HG03354 (cell line): ENCODE data around the gene RAB11B.
"Not testable (repeated sequence)": the region's sequence is repeated elsewhere in the genome, so short reads cannot be mapped to it uniquely, and the experiment has no call there.

ENCODE experiments used
- ATAC-seq: cut with Tn5 transposase; IDR thresholded peaks from one replicate; pipeline ENCODE4 v1.9.1; 2021; ENCODE audit warnings: mild to moderate bottlenecking; ENCODE audit not compliant: unreplicated experiment, poor library complexity, severe bottlenecking

RAB11B gene

DNA sequence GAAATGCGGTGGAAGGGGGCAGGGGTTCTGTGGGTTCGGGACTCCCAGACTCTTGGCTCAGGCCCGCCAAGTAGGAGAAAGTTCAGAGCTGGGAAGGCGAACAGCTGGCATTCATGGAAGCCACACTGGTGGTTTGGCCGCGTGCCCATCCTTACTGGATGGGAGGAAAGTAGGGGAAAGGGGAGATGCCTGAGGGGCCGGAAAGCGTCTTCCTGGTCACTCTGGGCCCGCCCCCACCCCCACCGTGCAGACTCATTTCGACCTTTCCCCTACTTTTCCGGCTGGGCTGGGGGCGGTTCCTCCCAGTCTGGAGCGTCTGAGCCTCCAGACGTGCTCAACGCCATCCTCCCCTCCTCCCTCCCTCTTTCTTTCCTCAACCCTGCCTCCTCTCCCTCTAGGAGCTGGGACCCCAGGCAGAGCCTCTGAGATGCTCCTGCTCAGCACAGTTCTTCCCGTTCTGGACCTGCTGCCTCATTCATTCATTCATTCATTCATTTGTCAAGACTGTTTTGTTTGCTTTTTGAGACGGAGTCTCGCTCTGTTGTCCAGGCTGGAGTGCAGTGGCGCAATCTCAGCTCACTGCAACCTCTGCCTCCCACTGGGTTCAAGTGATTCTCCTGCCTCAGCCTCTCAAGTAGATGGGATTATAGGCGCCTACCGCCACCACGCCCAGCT, 22.7 kb upstream of the RAB11B start:
- no peak for ATAC-seq

DNA sequence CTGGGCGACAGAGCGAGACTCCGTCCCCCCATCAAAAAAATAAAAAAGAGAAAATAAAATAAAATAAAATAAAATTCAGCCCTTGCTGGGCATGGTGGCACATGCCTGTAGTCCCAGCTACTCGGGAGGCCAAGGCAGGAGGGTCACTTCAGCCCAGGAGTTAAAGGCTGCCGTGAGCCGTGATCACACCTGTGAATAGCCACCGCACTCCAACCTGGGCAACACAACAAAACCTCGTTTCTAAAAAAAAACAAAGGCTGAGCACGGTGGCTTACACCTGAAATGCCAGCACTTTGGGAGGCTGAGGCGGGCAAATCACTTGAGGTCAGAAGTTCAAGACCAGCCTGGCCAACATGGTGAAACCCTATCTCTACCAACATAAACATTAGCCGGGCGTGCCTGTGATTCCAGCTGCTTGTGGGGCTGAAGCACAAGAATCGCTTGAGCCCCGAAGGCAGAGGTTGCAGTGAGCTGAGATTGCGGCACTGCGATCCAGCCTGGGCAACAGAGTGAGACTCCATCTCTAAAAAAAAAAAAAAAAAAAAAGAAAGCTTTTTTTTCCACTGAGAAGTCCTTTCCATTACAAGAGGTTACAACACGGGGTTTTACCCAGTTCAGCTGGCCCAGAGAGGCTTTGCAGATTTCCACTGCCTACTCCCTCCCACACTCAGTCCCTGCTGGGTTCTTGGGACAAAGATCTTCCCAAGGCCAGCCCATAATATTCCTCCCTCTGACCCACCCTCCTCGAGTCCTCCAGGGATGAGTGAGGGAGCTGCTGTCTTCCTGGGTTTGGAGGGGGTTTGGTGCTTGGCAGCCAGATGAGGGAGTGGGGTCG, 19.8 kb upstream of the RAB11B start:
- no peak for ATAC-seq

DNA sequence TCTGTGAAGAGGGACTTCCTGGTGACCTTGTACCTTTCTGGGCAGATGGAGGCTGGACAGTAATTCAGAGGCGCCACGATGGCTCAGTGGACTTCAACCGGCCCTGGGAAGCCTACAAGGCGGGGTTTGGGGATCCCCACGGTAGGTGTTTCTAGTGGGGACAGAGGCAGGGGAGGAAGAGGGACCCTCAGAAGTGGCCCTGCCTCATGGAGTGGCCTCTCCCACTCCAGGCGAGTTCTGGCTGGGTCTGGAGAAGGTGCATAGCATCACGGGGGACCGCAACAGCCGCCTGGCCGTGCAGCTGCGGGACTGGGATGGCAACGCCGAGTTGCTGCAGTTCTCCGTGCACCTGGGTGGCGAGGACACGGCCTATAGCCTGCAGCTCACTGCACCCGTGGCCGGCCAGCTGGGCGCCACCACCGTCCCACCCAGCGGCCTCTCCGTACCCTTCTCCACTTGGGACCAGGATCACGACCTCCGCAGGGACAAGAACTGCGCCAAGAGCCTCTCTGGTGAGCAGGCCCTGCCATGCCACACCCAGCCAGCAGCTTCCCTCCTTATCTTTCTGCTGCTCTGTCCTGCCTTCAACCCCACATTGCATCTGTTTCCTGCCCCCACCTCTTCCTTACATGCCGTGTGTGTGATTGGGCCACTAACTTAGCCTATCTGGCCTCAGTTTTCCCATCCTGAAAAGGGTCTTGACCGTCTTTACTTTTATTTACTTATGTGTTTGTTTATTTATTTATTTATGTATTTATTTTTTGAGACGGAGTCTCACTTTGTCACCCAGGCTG, 19.0 kb upstream of the RAB11B start:
- no peak for ATAC-seq

DNA sequence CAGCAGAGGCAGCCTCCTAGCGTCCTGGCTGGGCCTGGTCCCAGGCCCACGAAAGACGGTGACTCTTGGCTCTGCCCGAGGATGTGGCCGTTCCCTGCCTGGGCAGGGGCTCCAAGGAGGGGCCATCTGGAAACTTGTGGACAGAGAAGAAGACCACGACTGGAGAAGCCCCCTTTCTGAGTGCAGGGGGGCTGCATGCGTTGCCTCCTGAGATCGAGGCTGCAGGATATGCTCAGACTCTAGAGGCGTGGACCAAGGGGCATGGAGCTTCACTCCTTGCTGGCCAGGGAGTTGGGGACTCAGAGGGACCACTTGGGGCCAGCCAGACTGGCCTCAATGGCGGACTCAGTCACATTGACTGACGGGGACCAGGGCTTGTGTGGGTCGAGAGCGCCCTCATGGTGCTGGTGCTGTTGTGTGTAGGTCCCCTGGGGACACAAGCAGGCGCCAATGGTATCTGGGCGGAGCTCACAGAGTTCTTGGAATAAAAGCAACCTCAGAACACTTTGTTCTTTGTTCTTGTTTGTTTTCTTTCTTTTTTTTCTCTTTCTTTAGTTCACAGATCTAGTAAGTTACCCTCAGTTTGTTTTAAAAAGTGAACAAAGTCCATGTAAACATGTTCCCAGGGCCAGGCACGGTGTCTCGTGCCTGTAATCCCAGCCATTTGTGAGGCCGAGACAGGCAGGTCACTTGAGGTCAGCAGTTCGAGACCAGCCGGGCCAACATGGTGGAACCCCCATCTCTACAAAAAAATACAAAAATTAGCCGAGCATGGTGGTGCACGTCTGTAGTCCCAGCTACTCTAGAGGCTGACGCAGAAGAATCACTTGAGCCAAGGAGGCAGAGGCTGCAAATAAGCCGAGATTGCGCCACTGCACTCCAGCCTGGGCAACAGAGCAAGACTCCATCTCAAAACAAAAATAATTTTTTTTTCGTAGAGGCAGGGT, 16.0 kb upstream of the RAB11B start:
- no peak for ATAC-seq

DNA sequence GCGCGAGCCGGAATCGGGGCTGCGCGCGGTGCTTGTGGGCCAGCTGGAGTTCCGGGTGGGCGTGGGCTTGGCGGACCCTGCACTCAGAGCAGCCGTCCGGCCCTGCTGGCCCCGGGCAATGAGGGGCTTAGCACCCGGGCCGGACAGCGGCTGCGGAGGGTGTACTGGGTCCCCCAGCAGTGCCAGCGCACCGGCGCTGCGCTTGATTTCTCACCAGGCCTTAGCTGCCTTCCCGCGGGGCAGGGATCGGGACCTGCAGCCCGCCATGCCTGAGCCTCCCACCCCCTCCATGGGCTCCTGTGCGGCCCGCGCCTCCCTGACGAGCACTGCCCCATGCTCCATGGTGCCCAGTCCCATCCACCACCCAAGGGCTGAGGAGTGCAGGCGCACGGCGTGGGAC, 14.4 kb upstream of the RAB11B start:
- not testable (repeated sequence) for ATAC-seq

DNA sequence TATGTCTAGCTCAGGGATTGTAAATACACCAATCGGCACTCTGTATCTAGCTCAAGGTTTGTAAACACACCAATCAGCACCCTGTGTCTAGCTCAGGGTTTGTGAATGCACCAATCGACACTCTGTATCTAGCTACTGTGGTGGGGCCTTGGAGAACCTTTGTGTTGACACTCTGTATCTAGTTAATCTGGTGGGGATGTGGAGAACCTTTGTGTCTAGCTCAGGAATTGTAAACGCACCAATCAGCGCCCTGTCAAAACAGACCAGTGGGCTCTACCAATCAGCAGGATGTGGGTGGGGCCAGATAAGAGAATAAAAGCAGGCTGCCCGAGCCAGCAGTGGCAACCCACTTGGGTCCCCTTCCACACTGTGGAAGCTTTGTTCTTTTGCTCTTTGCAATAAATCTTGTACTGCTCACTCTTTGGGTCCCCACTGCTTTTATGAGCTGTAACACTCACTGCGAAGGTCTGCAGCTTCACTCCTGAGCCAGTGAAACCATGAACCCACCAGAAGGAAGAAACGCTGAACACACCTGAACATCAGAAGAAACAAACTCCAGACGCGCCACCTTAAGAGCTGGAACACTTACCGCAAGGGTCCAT, 13.7 kb upstream of the RAB11B start:
- not testable (repeated sequence) for ATAC-seq

DNA sequence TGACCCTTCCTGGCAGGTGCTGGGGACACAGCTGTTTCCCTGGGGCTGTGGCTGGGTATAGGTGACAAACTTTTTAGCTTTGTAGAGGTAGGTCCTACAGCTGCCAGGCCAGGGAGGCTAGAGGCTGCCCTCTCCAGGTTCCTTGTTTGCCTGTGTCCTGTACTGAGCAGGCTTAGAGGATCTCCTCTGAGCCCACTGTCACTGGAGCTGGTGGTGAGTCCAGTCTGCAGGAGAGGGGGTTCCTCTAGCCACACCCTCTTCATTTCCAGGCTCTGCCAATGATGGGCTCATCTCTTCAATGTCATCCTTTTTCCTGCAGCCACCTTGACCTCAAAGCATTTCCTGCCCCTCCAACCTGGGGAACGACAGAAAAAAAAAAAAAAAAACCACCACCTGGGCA, 12.6 kb upstream of the RAB11B start:
- no peak for ATAC-seq

DNA sequence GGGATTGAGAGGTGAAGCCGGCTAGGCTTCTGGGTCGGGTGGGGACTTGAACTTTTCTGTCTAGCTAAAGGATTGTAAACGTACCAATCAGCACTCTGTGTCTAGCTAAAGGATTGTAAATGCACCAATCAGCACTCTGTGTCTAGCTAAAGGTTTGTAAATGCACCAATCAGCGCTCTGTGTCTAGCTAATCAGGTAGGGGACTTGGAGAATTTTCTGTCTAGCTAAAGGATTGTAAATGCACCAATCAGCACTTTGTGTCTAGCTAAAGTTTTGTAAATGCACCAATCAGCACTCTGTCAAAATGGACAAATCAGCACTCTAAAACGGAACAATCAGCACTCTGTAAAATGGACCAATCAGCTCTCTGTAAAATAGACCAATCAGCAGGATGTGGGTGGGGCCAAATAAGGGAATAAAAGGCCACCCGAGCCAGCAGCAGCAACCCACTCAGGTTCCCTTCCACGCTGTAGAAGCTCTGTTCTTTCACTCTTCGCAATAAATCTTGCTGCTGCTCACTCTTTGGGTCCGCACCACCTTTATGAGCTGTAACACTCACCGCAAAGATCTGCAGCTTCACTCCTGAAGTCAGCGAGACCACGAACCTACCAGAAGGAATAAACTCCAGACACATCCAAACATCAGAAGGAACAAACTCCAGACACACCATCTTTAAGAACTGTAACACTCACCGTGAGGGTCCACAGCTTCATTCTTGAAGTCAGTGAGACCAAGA, 10.8 kb upstream of the RAB11B start:
- ATAC-seq = not testable (repeated sequence)

DNA sequence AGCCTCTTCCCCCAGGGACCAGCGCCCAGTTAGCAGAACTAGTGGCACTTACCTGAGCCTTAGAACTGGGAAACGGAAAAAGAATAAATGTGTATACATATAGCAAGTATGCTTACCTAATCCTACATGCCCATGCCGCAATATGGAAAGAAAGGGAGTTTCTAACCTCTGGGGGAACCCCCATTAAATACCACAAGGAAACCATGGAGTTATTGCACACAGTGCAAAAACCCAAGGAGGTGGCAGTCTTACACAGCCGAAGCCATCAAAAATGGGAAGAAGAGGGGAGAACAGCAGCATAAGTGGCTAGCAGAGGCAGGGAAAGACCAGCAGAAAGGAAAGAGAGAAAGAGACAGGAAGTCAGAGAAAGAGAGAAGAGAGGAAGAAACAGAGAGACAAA, 5.6 kb upstream of the RAB11B start:
- ATAC-seq = not testable (repeated sequence)

DNA sequence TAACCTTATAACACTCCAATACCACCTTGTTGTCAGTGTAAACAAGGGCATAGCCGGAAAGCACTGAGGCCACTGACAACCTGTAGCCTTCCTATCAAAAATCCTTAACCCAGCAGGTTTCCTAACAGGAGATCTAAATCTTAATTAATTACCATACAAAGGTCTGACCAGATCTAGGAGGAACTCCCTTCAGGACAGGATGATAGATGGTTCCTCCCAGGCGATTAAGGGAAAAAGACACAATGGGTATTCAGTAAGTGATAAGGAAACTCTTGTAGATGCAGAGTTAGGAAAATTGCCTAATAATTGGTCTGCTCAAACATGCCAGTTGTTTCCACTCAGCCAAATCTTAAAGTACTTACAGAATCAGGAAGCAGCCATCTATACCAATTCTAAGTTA, 5.1 kb upstream of the RAB11B start:
- not testable (repeated sequence) for ATAC-seq

DNA sequence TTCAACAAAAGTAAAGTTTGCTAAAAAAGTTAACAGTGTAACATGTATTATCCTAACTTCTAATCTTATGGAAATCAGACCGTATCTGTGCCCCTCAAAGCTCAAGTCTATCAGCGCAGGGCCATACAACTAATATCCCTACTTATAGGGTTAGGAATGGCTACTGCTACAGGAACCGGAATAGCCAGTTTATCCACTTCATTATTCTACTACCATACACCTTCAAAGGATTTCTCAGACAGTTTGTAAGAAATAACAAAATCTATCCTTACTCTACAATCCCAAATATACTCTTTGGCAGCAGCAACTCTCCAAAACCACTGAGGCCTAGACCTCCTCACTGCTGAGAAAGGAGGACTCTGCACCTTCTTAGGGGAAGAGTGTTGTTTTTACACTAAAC, 4.6 kb upstream of the RAB11B start:
- not testable (repeated sequence) for ATAC-seq

DNA sequence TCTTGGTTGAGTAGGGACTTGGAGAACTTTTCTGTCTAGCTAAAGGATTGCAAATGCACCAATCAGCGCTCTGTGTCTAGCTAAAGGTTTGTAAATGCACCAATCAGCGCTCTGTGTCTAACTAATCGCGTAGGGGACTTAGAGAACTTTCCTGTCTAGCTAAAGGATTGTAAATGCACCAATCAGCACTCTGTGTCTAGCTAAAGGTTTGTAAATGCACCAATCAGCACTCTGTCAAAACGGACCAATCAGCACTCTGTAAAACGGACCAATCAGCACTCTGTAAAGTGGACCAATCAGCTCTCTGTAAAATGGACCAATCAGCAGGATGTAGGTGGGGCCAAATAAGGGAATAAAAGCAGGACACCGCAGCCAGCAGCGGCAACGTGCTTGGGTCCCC, 3.7 kb upstream of the RAB11B start:
- not testable (repeated sequence) for ATAC-seq

DNA sequence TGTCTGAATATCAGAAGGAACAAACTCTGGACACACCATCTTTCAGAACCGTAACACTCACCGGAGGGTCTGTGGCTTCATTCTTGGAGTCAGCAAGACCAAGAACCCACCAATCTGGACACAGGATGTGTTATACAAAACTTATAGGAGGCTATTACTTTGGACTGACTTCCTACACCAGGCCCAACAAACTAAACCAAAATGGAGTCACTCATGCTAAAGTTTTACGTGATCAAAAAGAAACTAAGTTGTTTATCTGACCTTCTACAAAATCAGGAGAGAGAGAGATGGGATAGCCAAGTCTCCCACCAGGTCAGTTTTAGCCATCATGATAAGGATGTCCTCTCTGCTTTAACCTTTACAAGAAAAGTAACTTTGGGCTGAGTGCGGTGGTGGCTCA, 3.2 kb upstream of the RAB11B start:
- no peak for ATAC-seq

DNA sequence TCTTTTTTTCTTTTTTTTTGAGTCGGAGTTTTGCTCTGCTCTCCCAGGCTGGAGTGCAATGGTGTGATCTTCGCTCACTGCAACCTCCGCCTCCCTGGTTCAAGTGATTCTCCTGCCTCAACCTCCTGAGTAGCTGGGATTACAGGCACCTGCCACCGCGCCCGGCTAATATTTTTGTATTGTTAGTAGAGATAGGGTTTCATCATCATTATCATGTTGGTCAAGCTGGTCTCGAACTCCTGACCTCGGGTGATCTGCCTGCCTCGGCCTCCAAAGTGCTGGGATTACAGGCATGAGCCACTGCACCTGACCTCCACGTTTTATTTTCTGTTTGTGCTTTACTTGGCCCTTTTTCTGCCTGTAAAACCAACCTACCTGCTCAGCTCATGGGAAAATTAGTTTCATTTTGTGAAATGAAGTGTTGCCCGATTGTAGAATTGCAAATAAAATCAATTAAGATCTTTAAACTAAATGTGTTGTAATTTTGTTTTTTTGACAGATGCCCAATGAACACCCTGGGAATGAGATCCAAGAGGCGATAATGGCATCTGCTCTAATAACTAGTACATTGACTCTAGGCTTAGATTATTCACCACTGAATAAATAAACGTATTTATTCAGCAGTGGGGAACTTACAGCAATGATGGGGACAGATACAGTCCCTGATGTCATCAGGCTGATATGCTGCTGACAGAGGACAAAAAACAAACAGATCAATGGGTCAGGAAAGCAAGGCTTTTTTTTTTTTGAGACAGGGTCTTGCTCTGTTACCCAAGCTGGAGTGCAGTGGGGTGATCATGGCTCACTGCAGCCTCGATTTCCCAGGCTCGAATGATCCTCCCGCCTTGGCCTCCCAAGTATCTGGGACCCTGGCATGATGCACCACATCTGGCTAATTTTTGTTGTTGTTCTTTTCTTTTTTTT, 2.2 kb upstream of the RAB11B start:
- ATAC-seq = no peak

DNA sequence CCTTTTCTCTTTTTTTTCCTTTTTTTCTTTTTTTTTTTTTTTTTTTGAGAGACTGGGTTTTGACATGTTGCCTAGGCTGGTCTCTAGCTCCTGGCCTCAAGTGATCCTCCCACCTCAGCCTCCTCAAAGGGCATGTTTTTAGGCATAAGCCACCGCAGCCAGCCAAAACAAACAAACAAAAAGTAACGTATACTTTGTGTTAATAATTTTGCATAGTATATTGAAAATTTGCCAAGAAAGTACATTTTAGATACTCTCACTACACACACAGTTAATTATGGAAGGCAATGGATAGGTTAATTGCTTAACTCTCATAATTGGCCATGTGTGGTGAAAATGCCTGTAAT, 1.6 kb upstream of the RAB11B start:
- no peak for ATAC-seq

DNA sequence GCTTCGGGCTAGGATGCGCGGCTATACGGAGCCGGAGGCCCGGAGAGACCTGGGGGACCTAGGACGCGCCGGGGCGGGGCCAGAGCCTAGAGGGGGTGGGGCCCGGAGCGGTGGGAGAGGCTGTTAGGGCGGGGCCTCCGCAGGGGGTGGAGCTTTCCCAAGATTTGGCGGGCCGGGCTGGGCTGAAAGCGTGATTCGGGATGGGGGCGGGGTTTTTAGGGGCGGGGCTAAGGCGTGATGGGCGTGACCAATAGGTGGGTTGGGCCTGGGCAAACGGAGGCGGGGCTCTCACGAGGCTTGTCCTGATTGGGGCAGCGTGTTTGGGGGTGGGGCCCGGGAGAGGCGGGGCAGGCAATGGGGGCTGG, 439 bp downstream of the RAB11B start:
- peak; percentile 49 for ATAC-seq

DNA sequence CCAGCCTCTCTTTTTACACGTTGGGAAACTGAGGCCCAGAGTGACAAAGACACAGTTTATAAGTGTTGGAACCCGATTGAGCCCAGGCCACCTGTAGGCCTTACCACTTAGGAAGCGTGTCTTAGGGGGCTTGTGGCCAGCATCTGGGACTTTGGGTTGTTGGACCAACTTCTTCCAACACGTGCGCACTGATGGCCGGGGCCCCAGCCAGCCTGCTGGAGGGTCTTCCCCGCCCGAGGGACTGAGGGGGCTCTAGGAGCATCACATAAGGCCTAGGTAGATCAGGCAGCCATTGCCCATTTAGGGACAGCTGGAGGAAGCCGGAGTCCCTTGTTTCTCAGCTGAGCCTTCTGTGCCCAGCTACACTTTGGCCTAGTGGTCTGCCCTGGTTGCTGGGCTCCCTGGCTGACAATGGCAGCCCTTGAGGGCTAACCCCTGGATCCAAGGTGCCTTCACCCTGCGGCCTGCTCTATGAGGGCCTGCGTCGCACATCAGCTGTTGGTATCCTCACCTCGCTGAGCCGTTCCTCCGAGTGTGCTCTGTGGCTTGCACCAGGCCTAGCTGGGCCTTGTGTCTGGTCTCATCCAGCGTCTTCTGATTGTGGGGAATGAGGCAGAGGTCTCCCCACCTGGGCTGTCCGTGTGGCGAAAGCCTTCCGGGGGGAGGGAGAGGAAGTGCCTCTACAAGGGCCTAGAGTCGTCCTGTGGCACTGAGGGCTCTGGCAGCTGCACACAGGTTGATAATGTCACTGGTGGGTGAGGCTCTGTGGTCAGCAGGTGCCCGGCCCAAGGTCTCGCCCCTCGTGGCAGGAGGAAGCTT, 1.2 kb downstream of the RAB11B start:
- ATAC-seq = no peak
